GM18870 (cell line): Measurements from ENCODE around the gene SLC45A1.

Experiments
- ATAC-seq: cut with Tn5 transposase; IDR thresholded peaks from one replicate; pipeline ENCODE4 v1.9.1; 2021; ENCODE audit warnings: moderate library complexity; ENCODE audit not compliant: unreplicated experiment

Gene SLC45A1

GRCh38 chr1:8382051-8382505, 64.2 kb downstream of the SLC45A1 start:
- no peak for ATAC-seq

GRCh38 chr1:8382608-8383505, 64.9 kb downstream of the SLC45A1 start:
- ATAC-seq: no peak

- no peak for ATAC-seq
These were observed 66.2 kb downstream of the SLC45A1 start for GRCh38 chr1:8384088-8384487.

GRCh38 chr1:8384577-8384976, 66.7 kb downstream of the SLC45A1 start:
- no peak for ATAC-seq

DNA sequence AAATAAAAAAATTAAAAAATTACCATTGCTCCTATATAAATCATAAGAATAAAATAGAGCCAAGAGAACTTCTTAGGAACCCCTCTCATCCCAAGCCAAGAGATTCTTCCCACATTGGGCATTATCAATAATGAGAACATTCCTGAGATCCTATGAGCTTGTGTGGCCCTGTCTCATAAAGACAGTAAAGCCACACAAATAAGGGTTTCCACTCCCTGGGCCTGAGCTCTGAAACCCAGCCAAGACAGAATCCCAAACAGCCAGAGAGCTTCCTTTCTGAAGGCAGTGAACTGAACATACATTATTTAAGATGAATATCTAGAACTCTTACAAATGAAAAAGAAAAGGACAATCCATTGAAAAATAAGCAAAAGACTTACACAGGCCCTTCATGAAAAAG, 68.3 kb downstream of the SLC45A1 start:
- no peak for ATAC-seq

DNA sequence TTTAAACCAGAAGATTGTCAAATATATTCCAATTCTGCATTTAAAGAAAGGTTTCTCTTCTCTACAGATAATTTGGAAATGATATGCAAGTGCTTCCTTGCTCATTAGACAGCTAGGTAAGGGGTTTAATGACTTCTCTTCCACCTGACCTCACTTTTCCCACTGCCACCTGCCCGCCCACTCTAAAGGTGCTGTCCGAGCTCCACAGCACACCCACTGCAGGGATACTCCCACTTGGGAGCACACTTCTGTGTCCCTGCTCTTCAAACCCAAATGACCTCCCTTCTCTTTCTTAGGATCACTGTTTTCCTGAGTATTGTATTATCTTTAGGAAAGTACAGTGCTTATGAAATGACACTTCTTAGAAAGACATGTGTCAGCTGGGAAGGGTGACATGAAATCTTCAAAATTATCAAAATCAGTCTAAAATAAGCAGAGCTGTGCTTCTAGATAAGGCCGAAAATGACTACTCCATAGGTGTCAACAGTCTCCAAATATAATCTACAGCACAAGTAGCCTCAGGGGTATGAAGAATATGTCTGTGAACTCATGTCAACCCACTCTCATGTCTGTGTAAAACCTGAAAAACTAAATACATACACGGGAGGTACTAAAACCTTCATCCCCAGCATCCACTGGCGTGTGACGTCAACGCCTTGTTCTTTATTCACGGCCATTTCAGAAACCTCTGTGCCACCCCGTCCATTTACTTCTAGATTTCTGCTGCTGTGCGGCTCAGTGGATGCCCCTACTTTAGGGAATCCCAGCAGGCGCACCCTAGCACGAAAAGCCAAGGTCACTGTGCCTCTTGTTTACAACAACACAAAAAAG, 71.0 kb downstream of the SLC45A1 start:
- ATAC-seq: no peak

DNA sequence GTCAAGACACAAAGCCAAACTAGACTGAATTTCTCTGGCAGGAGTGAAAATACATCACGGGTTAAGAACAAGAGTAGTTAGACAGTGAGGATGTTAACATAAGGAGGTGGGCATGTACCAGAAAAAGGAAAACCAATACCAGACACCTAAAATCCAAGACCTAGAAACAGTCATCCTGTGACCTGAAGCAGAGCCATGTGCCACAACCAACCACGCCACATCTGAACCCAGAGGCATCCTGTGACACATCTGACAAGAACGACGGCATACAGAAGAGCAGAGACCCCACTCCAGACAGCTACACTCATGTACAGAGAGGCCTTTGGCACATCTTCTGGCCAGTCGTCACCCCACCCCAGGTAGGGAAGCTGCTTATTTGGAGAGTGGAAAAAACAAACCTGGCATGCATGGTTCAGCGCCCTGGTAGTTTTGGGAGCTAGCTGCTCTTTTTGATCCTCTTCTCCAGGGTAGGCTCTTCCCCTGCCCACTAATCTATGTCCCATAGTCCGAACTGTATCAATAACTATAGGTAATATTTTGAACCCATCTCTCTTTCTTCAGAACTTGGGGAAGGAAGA, 72.1 kb downstream of the SLC45A1 start:
- ATAC-seq: no peak

GRCh38 chr1:8390707-8391106, 72.8 kb downstream of the SLC45A1 start:
- ATAC-seq: no peak

DNA sequence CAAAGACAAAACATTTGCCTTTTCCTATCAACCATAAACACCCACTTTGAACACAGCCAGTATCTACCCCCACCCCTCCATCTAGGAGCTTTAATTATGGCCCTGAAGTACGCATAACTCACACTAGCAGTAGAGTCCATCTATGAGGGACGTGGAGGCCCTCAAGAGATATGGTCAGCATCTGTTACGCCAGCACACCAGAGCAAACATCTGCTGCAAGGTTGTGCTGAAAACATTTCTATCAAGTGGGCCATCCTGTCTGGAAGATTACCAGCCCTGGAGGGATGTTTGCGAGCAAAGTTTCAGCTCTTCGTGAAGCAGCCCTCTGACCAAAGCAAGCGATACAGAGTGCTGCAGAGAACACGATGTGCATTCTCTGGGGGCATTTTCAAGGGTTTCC, 74.6 kb downstream of the SLC45A1 start:
- ATAC-seq: no peak
